ENCODE data around the gene DNAJC2. TPM values are rescaled to one million over a fixed set of nuclear protein-coding genes. Genes with fewer than 3 reads are reported as not detected.

Gene DNAJC2
- 10 to 100 TPM; 30.9 to 35.5 TPM for total RNA-seq

- ChIA-PET POLR2A (interaction anchor here (0.6 to 1.0 kb wide), 5 partner anchors 9 to 1956 kb away, joined by 3 to 4 read pairs (median 4); no protein-coding TSS in a partner anchor), CTCF (no interaction called here)
- ATAC-seq (peak; percentile 90), DNase-seq (peak; percentile 90)
- Mint-ChIP-seq H3K27ac (peak within 1 kb of the TSS; percentile 95), H3K36me3 (ENCODE audit: low read depth) (peaks cover 40% of the 10 kb centered on the region), H3K4me1 (ENCODE audit: low read depth) (peaks cover 55% of the 10 kb centered on the region), H3K4me3 (peak within 1 kb of the TSS; percentile 88), H3K27me3 (ENCODE audit: low read depth) (no peaks in the 10 kb centered on the region), H3K9me3 (ENCODE audit: insufficient read depth) (no peaks in the 10 kb centered on the region)
These were observed at the start of gene DNAJC2 for GRCh38 chr7:103344453-103345149. Gene DNAJC2, minus strand, starts transcription at chr7:103344767. Its CDS starts 145 bp downstream, at chr7:103344622.

DNA sequence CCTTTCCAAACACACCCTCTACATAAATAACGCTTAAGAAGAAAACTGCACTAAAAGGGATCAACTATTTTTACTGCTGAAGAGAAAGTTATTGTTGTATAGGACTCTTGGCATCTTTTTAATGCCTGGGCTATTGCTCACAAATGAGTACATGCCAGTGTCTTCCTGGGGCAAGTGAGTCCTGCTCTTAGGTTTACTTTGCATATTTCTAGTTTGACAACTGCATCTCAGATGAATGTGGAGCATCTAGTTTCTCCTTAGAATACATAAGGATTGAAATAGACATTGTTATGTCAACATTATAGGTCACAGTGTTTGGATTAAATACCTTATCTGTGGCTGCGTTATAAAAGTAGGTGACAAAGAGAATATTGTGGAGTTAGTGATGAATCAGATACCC, 47.4 kb upstream of the DNAJC2 start:
- CTCF ChIA-PET, result no interaction called here

GRCh38 chr7:103391150-103391549, 46.6 kb upstream of the DNAJC2 start:
- ChIA-PET POLR2A (no interaction called here), CTCF (no interaction called here)
- Mint-ChIP-seq H3K4me1 (ENCODE audit: low read depth) (no peaks in the 10 kb centered on the region), H3K27me3 (ENCODE audit: low read depth) (peaks cover 5% of the 10 kb centered on the region), H3K4me3 (no peak overlapping the region), H3K27ac (no peak overlapping the region), H3K36me3 (ENCODE audit: low read depth) (no peaks in the 10 kb centered on the region), H3K9me3 (ENCODE audit: insufficient read depth) (no peaks in the 10 kb centered on the region)
- DNase-seq, result no peak
- no peak for ATAC-seq

More for the DNA sequence above, 47.4 kb upstream of the DNAJC2 start:
- no peak overlapping the region for H3K27ac Mint-ChIP-seq
- ATAC-seq (no peak), DNase-seq (no peak)
- no peaks in the 10 kb centered on the region for H3K36me3 Mint-ChIP-seq (ENCODE audit: low read depth)
- no peak overlapping the region for H3K4me3 Mint-ChIP-seq
- H3K9me3 Mint-ChIP-seq (ENCODE audit: insufficient read depth), result no peaks in the 10 kb centered on the region
- POLR2A ChIA-PET, result no interaction called here
- no peaks in the 10 kb centered on the region for H3K4me1 Mint-ChIP-seq (ENCODE audit: low read depth)
- H3K27me3 Mint-ChIP-seq (ENCODE audit: low read depth), result peaks cover 5% of the 10 kb centered on the region

DNA sequence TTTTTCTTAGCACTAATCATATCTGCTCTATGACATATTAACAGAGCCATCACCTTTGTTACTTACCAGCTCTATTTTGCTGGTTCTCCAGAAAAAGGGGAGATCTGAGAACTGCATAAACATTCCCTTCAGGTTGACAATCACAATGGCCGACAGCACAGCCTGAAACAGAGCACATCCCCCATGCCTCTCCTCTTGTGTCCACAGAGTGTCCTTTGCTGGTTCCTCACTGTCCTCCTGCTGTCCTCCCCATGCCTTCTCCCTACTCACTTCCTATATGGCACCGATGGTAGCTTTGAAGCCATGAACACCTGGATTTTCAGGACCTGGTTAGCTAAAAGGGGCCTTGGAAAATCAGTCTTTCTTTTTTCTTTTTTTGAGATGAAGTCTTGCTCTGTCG, 44.7 kb upstream of the DNAJC2 start:
- Mint-ChIP-seq H3K4me3 (no peak overlapping the region), H3K27me3 (ENCODE audit: low read depth) (peaks cover 5% of the 10 kb centered on the region), H3K4me1 (ENCODE audit: low read depth) (no peaks in the 10 kb centered on the region), H3K36me3 (ENCODE audit: low read depth) (no peaks in the 10 kb centered on the region), H3K9me3 (ENCODE audit: insufficient read depth) (no peaks in the 10 kb centered on the region), H3K27ac (no peak overlapping the region)
- CTCF ChIA-PET, result no interaction called here
- ATAC-seq (no peak), DNase-seq (no peak)
- POLR2A ChIA-PET, result no interaction called here

GRCh38 chr7:103388469-103389140, 44.0 kb upstream of the DNAJC2 start:
- Mint-ChIP-seq H3K27me3 (ENCODE audit: low read depth) (peaks cover 5% of the 10 kb centered on the region), H3K27ac (no peak overlapping the region), H3K4me3 (no peak overlapping the region), H3K4me1 (ENCODE audit: low read depth) (no peaks in the 10 kb centered on the region), H3K9me3 (ENCODE audit: insufficient read depth) (no peaks in the 10 kb centered on the region), H3K36me3 (ENCODE audit: low read depth) (no peaks in the 10 kb centered on the region)
- DNase-seq (no peak), ATAC-seq (no peak)
- CTCF ChIA-PET, result no interaction called here
- POLR2A ChIA-PET, result no interaction called here

- no peaks in the 10 kb centered on the region for H3K9me3 Mint-ChIP-seq (ENCODE audit: insufficient read depth)
- no peak overlapping the region for H3K27ac Mint-ChIP-seq
- H3K36me3 Mint-ChIP-seq (ENCODE audit: low read depth), result no peaks in the 10 kb centered on the region
- no peak for ATAC-seq
- CTCF ChIA-PET, result no interaction called here
- H3K4me1 Mint-ChIP-seq (ENCODE audit: low read depth), result no peaks in the 10 kb centered on the region
- DNase-seq, result no peak
- H3K27me3 Mint-ChIP-seq (ENCODE audit: low read depth), result peaks cover 5% of the 10 kb centered on the region
- POLR2A ChIA-PET, result no interaction called here
- no peak overlapping the region for H3K4me3 Mint-ChIP-seq
These were observed 42.7 kb upstream of the DNAJC2 start for GRCh38 chr7:103387242-103387641.

DNA sequence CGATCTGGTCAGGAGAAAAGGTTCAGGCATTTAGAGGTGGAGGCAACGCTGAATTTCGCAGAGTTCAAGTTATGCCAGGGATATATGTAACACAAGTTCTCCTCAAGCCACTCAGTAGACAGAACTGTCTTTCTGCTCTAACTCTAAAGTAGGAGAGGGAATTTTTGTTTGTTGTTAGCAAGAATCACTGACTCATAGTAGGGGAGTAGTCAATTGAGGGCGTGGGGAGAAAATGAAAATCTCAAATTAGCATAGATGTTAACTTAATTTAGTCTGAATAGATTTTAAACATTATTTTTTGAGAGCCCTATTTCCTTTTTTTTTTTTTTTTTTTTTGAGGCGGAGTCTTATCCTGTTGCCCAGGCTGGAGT, 37.5 kb upstream of the DNAJC2 start:
- no peak for DNase-seq
- H3K36me3 Mint-ChIP-seq (ENCODE audit: low read depth), result no peaks in the 10 kb centered on the region
- no peak for ATAC-seq
- peaks cover 9% of the 10 kb centered on the region for H3K27me3 Mint-ChIP-seq (ENCODE audit: low read depth)
- no peaks in the 10 kb centered on the region for H3K9me3 Mint-ChIP-seq (ENCODE audit: insufficient read depth)
- ChIA-PET POLR2A (no interaction called here), CTCF (no interaction called here)
- H3K4me1 Mint-ChIP-seq (ENCODE audit: low read depth), result no peaks in the 10 kb centered on the region
- no peak overlapping the region for H3K4me3 Mint-ChIP-seq
- H3K27ac Mint-ChIP-seq, result no peak overlapping the region

DNA sequence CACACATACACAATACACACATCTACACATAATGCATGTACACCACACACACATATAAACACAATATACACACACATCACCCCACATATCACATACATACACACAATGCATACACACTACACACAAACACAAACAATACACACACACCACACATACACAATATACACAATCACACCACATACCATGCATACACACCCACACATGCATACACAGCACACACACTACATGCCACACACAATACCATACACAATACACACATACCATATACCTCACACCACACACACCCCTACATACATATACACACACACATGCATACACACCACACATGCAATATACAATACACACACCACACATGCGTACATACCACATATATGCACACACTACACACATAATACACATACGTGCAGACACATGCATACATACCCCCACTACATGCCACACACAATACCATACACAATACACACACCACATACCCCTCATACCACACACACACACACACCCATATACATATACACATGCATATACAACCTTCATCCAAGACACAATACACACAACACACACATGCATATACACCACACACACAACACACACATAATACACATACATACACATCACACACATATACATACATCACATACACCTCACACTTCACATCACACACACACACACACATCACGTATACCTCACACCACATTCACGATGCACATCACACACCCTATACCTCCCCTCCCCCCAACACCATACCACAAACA, 36.9 kb upstream of the DNAJC2 start:
- POLR2A ChIA-PET, result no interaction called here
- H3K27ac Mint-ChIP-seq, result no peak overlapping the region
- no peak for DNase-seq
- no peak overlapping the region for H3K4me3 Mint-ChIP-seq
- no peaks in the 10 kb centered on the region for H3K9me3 Mint-ChIP-seq (ENCODE audit: insufficient read depth)
- H3K36me3 Mint-ChIP-seq (ENCODE audit: low read depth), result no peaks in the 10 kb centered on the region
- peaks cover 9% of the 10 kb centered on the region for H3K27me3 Mint-ChIP-seq (ENCODE audit: low read depth)
- no peak for ATAC-seq
- CTCF ChIA-PET, result no interaction called here
- H3K4me1 Mint-ChIP-seq (ENCODE audit: low read depth), result no peaks in the 10 kb centered on the region

DNA sequence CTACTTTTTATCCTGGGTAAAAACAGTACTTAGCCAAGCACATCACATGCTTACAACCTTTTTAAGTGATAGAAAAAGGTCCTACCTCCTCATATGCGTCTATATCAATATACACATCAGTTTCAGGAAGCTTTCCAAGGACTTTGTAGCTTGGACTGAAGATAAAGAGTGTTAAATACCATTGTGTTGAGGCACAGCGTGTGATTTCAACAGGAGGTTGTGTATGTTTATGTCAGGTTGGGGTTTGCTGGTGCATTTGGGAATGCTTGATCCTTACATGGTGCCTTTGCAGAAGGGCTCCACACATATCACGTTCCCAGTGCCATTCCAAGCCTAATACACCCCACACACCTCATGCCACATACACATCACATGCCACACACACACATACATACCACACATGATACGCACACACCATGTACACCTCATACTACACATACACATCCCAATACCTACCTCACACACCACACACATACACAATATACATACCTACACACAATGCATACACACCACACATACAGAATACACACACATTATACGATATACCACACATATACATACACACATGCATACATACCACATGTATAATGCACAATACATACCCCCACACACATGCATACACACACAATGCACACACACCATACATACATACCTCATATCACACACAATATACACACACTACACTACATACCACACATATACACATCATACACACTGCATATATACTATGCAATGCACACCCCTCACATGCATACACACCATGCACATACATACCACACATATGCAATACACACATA, 36.0 kb upstream of the DNAJC2 start:
- Mint-ChIP-seq H3K4me3 (no peak overlapping the region), H3K27me3 (ENCODE audit: low read depth) (peaks cover 9% of the 10 kb centered on the region), H3K4me1 (ENCODE audit: low read depth) (no peaks in the 10 kb centered on the region), H3K27ac (no peak overlapping the region), H3K36me3 (ENCODE audit: low read depth) (no peaks in the 10 kb centered on the region), H3K9me3 (ENCODE audit: insufficient read depth) (no peaks in the 10 kb centered on the region)
- DNase-seq (no peak), ATAC-seq (no peak)
- CTCF ChIA-PET, result no interaction called here
- POLR2A ChIA-PET, result no interaction called here

GRCh38 chr7:103379270-103379975, 34.9 kb upstream of the DNAJC2 start:
- ATAC-seq, result no peak
- peaks cover 9% of the 10 kb centered on the region for H3K27me3 Mint-ChIP-seq (ENCODE audit: low read depth)
- CTCF ChIA-PET, result no interaction called here

GRCh38 chr7:103373866-103374643, 29.5 kb upstream of the DNAJC2 start:
- no peak overlapping the region for H3K27ac Mint-ChIP-seq
- ChIA-PET CTCF (no interaction called here), POLR2A (no interaction called here)
- H3K36me3 Mint-ChIP-seq (ENCODE audit: low read depth), result peaks cover 10% of the 10 kb centered on the region
- ATAC-seq (no peak), DNase-seq (no peak)
- no peaks in the 10 kb centered on the region for H3K4me1 Mint-ChIP-seq (ENCODE audit: low read depth)
- H3K9me3 Mint-ChIP-seq (ENCODE audit: insufficient read depth), result no peaks in the 10 kb centered on the region
- H3K4me3 Mint-ChIP-seq, result no peak overlapping the region
- peaks cover 16% of the 10 kb centered on the region for H3K27me3 Mint-ChIP-seq (ENCODE audit: low read depth)

More at GRCh38 chr7:103379270-103379975, 34.9 kb upstream of the DNAJC2 start:
- no peaks in the 10 kb centered on the region for H3K9me3 Mint-ChIP-seq (ENCODE audit: insufficient read depth)
- no peak overlapping the region for H3K27ac Mint-ChIP-seq
- H3K4me3 Mint-ChIP-seq, result no peak overlapping the region
- POLR2A ChIA-PET, result no interaction called here
- no peak for DNase-seq
- no peaks in the 10 kb centered on the region for H3K4me1 Mint-ChIP-seq (ENCODE audit: low read depth)
- no peaks in the 10 kb centered on the region for H3K36me3 Mint-ChIP-seq (ENCODE audit: low read depth)

Measured in activated CD8-positive, alpha-beta T cell treated with anti-CD3 and anti-CD28 coated beads, Interleukin-2, amount 10 ng/mL, durations not matched to agents 7 days and 5 days (primary cell).